Measurements from ENCODE around the gene MKRN2OS.

MKRN2OS gene, protein sequence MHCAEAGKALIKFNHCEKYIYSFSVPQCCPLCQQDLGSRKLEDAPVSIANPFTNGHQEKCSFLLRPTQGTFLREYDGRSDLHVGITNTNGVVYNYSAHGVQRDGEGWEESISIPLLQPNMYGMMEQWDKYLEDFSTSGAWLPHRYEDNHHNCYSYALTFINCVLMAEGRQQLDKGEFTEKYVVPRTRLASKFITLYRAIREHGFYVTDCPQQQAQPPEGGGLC

DNA sequence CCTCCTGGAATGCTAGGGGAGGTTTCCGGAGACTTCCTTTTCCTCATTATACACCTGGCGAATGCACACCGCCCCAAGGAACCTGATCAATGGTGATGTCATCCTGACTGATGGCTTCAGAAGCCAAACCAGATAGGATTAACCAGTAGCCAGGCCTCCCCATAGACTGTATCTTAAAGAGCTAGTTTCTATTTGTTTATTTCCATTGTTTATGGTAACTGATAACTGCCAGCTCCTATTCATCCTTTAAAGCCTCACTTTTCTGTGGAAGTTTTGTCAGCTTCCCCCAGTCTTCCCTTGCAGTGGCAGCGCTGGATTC, at the start of gene MKRN2OS:
MKRN2OS (minus strand) TSS at position 27 of the 319 bp plus-strand sequence. CDS start 35 bp downstream, outside the sequence.
- DNase-seq (ENCODE audit: extremely low read depth in 1 of 2, low read depth in 1 of 2) = no peak

DNA sequence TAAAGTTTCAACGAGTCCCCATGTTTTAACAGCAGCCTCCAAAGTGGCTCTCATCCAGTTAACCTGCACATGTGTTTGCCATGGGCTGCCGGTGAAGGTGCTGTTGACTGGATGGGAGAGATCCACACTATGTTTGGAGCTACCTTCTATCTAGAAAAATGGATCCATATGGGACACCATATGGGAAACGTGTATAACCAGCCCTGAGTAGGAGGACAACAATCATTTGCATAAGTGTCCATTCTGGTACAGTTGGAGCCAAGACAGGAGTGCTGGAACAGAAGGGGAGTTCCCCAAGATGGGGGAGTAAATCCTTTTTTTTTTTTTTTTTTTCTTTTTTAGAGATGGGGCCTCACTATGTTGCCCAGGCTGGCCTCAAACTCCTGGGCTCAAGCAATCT, 48.2 kb upstream of the MKRN2OS start:
- DNase-seq (ENCODE audit: extremely low read depth in 1 of 2, low read depth in 1 of 2) = no peak

GRCh38 chr3:12591997-12592715, 46.9 kb upstream of the MKRN2OS start:
- no peak for DNase-seq (ENCODE audit: extremely low read depth in 1 of 2, low read depth in 1 of 2)

- DNase-seq (ENCODE audit: extremely low read depth in 1 of 2, low read depth in 1 of 2) = no peak
Measured at GRCh38 chr3:12591456-12591855, 46.2 kb upstream of the MKRN2OS start.

DNA sequence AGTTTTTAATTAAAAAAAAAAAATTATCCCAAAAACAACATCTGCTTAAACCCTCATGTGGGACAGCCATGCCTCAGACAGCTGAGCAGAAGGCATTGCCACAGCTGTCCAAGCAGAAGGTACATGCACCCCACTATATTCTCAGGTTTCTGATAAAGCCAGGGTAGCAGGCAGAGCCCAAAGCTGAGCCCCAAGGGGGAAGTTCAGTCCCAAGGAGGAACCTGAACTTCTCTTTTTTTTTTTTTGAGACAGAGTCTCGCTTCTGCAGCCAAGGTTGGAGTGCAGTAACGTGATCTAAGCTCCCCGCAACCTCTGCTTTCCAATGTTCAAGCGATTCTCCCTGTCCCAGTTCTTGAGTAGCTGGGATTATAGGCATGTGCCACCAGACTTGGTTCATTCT, 44.8 kb upstream of the MKRN2OS start:
- no peak for DNase-seq (ENCODE audit: extremely low read depth in 1 of 2, low read depth in 1 of 2)

GRCh38 chr3:12588039-12589009, 43.0 kb upstream of the MKRN2OS start:
- DNase-seq (ENCODE audit: extremely low read depth in 1 of 2, low read depth in 1 of 2) = no peak

- DNase-seq (ENCODE audit: extremely low read depth in 1 of 2, low read depth in 1 of 2) = no peak
Measured at GRCh38 chr3:12586403-12586802, 41.1 kb upstream of the MKRN2OS start.

- no peak for DNase-seq (ENCODE audit: extremely low read depth in 1 of 2, low read depth in 1 of 2)
Measured at GRCh38 chr3:12585970-12586369, 40.7 kb upstream of the MKRN2OS start.

GRCh38 chr3:12585181-12585580, 39.9 kb upstream of the MKRN2OS start:
- no peak for DNase-seq (ENCODE audit: extremely low read depth in 1 of 2, low read depth in 1 of 2)

GRCh38 chr3:12584083-12584482, 38.8 kb upstream of the MKRN2OS start:
- no peak for DNase-seq (ENCODE audit: extremely low read depth in 1 of 2, low read depth in 1 of 2)

- no peak for DNase-seq (ENCODE audit: extremely low read depth in 1 of 2, low read depth in 1 of 2)
Measured at GRCh38 chr3:12583280-12583679, 38.0 kb upstream of the MKRN2OS start.

DNA sequence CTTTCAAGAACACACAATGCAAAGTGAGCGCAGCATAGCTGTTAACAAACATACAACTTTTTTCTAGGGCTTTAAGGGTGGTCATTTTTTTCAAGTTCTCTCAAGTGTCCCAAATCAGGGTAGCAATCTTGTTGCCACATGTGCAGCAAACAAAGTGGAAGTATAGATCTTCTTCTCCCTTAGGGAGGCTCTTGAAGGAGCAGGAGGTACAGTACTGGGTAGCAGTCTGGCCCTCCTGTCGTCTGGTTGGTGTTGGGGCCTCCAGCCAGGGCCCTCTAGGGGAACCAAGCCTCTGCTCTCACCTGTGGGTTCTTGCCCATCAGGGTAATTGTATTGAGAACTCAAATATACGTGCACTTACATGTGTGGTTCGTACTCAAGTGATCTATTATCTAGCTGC, 37.4 kb upstream of the MKRN2OS start:
- no peak for DNase-seq (ENCODE audit: extremely low read depth in 1 of 2, low read depth in 1 of 2)

DNA sequence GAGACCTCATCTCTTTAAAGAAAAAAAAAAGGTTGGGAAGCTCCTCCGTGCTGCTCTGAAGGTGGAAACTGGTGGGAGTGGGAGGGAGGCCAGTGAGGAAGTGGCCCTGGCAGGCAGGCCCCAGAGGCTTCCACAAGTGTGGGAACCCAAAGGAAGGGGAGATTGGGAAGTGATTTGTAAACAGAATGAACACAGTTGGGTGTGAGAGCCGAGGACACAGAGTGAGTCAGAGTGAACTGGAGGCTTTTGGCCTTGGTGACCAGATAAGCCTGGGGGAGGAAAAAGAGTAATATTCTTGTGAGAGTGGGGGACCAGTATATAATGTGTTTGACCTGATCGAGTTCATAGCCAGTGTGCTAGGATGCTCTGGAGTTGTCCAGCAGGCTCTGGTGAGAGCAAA, 34.6 kb upstream of the MKRN2OS start:
- DNase-seq (ENCODE audit: extremely low read depth in 1 of 2, low read depth in 1 of 2) = no peak

DNA sequence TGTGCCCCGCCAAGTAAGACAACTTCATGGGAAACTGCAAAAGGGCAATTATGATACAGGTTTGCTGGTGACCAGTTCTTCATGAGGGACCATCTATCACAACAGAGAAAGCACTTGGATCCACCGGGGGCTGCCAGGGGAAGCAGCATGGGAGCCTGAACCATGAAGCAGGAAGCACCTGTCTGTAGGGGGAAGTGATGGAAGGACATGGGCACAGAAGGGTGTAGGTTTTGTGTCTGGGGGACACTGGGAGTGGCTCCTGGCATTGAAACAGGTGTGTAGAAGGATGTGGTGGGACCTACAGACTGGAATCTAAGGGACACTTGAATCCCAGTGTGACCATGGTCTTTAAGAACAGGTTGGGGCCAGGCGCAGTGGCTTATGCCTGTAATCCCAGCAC, 34.2 kb upstream of the MKRN2OS start:
- no peak for DNase-seq (ENCODE audit: extremely low read depth in 1 of 2, low read depth in 1 of 2)

DNA sequence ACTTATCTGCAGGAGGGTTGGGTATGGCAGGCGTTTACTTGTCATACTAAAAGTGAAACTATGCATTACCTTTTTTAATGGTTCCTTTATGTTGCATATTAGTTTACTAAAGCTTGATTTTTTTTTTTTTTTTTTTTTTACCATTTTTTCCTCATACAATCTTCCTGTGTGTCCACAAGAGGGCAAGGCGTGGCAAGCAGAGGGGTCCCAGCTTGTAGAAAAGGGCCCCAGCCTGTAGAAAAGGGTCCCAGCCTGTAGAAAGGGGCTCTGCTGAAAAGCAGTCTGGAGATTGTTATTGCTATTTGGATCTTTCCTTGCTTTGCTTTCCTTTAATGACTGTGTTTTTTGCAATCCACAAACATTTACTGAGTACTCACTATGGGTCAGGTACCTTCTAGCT, 33.4 kb upstream of the MKRN2OS start:
- DNase-seq (ENCODE audit: extremely low read depth in 1 of 2, low read depth in 1 of 2) = no peak

DNA sequence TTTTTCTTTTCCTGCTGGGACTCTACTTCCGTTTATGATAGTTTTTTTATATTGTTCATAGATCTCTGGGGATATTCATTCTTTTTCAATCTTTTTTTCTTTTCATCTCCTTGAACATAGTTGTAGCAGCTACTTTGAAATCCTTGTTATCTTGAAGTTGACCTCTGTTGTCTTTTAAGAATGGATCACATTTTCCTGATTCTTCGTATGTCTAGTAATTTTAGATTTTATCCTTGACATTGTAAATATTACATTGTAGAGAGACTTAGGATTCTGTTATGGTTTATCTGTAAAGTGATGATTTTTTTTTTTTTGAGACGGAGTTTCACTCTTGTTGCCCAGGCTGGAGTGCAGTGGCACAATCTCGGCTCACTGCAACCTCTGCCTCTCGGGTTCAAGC, 32.1 kb upstream of the MKRN2OS start:
- no peak for DNase-seq (ENCODE audit: extremely low read depth in 1 of 2, low read depth in 1 of 2)

- no peak for DNase-seq (ENCODE audit: extremely low read depth in 1 of 2, low read depth in 1 of 2)
Measured at GRCh38 chr3:12574661-12575060, 29.4 kb upstream of the MKRN2OS start.

DNA sequence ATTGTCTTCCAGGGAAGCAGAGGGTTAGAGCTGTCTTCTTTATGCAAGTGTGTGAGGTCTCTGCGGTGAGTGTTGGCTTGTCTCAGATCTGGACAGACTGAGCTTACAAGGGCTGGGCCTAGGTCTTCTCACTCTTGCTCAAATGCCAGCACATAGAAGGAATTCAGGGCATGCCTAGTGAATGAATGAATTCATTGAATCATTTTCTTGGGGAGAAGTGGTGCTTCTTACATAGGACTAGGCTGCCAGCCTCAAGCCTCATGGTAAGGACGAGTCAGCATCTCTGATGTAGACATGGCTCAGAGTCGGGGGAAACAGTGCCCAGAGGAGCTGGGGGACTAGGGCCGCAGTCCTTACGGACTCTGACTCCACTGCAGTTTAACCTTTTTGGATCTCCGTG, 28.8 kb upstream of the MKRN2OS start:
- DNase-seq (ENCODE audit: extremely low read depth in 1 of 2, low read depth in 1 of 2) = no peak

DNA sequence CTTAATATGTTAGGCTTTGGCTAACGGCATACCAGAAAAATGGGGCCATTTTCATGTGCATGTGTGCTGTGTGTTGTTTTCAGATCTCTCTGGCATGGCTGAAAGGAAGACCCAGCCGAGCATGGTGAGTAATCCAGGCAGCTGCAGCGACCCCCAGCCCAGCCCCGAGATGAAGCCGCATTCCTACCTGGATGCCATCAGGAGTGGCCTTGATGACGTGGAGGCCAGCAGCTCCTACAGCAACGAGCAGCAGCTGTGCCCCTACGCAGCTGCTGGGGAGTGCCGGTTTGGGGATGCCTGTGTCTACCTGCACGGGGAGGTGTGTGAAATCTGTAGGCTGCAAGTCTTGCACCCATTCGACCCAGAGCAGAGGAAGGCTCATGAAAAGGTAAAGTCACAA, 26.7 kb upstream of the MKRN2OS start:
- DNase-seq (ENCODE audit: extremely low read depth in 1 of 2, low read depth in 1 of 2) = no peak

DNA sequence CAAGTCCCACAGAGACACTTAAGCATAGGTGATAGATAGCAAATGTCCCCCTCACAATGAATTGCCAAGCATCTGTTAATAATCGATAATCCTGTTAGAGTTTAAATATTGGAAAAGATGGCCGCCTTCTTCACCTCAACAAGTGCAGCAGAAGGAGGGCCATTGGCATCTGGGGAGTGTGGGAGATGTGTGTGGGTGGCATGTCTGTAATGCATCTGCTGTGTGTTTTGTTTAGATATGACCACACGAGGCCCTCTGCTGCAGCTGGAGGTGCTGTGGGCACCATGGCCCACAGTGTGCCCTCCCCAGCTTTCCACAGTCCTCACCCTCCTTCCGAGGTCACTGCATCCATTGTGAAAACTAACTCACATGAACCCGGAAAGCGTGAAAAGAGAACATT, 24.5 kb upstream of the MKRN2OS start:
- DNase-seq (ENCODE audit: extremely low read depth in 1 of 2, low read depth in 1 of 2) = no peak

- DNase-seq (ENCODE audit: extremely low read depth in 1 of 2, low read depth in 1 of 2) = no peak
Measured at GRCh38 chr3:12568747-12569146, 23.4 kb upstream of the MKRN2OS start.

GRCh38 chr3:12566976-12567375, 21.7 kb upstream of the MKRN2OS start:
- no peak for DNase-seq (ENCODE audit: extremely low read depth in 1 of 2, low read depth in 1 of 2)
